K562 (cell line): ENCODE data around the gene MET. TPM values are rescaled to one million over a fixed set of nuclear protein-coding genes. Genes with fewer than 3 reads are reported as not detected.

Source experiments
- ATAC-seq: fragments of 200-7000 bp; cut with Tn5 transposase; 3 replicates; pipeline ENCODE4 v1.9.1; 2020; ENCODE audit warnings: moderate library complexity
- BruUV-seq: library from RNA; stranded (reverse); fragments of 400-500 nt; replicated peaks from 2 replicates; lab custom pipeline; 2021; lab: Mats Ljungman, UMichigan
- CTCF ChIA-PET: fragments of 300-600 bp; formaldehyde crosslinking; extraction: SDS; loops from one replicate; lab custom pipeline; 2021; ENCODE audit warnings: low intra/inter-chr PET ratio; lab: Yijun Ruan, JAX
- POLR2A ChIA-PET: fragments of 300-600, 350-650 bp; sonication (Branson Sonifier 250); formaldehyde crosslinking; extraction: SDS; loops from one replicate; lab custom pipeline; 2021; ENCODE audit warnings: antibody characterized with exemption, inconsistent platforms; lab: Yijun Ruan, JAX
- DNase-seq, 4 experiments: peaks; one replicate each; pipeline versions ENCODE4 v3.0.0 to v3.0.0-alpha.2; 2011 to 2018; ENCODE audit warnings: low spot score in 3 of 4, mixed read lengths in 3 of 4; ENCODE audit errors: extremely low read depth in 1 of 4
- FAIRE-seq: peaks from 2 replicates; lab custom pipeline; 2011; peaks lifted over from hg19 to GRCh38; lab: Jason Lieb, UNC
- H2AFZ ChIP-seq: 2 replicates; pipeline ENCODE4 v1.6.0; 2011; ENCODE audit warnings: low read depth, low read length, control low read depth, inconsistent platforms
- H3K27ac ChIP-seq: fragments of 200-600 bp; 3 replicates; pipeline ENCODE4 v1.8.0; 2011; ENCODE audit warnings: low read depth, mild to moderate bottlenecking, control low read depth, inconsistent platforms, low read length, moderate library complexity, mixed read lengths; ENCODE audit errors: extremely low read depth
- H3K27me3 ChIP-seq, 2 experiments: fragments of 300-600 bp in 1 of 2; 2 replicates in 1 of 2; 3 replicates in 1 of 2; pipeline versions ENCODE4 v1.6.0 to v1.8.0; 2011; ENCODE audit warnings: inconsistent platforms in 2 of 2, low read length in 2 of 2, mild to moderate bottlenecking in 1 of 2, mixed read lengths in 1 of 2, moderate library complexity in 1 of 2; ENCODE audit not compliant: control insufficient read depth in 2 of 2, insufficient read depth in 2 of 2
- H3K36me3 ChIP-seq: fragments of 300-600 bp; 3 replicates; pipeline ENCODE4 v1.8.0; 2011; ENCODE audit warnings: mild to moderate bottlenecking, low read length, inconsistent platforms; ENCODE audit not compliant: control insufficient read depth, insufficient read depth
- H3K4me1 ChIP-seq, 2 experiments: fragments of 200-600 bp in 1 of 2; replicated peaks in 1 of 2; 2 replicates in 1 of 2; 3 replicates in 1 of 2; pipeline versions ENCODE4 v1.5.1 to v1.8.0; 2011; ENCODE audit warnings: inconsistent platforms in 2 of 2, low read length in 2 of 2, mild to moderate bottlenecking in 1 of 2, mixed read lengths in 1 of 2, moderate library complexity in 1 of 2; ENCODE audit not compliant: control insufficient read depth in 2 of 2, insufficient read depth in 2 of 2
- H3K4me2 ChIP-seq: 2 replicates; pipeline ENCODE4 v1.6.1; 2011; ENCODE audit warnings: low read length, control low read depth, inconsistent platforms, mixed read lengths; ENCODE audit not compliant: insufficient read depth
- H3K4me3 ChIP-seq: fragments of 200-600 bp; sonication (generic), shearing (Covaris generic); 2 replicates; pipeline ENCODE4 v1.5.1; 2016; ENCODE audit warnings: control low read depth, inconsistent platforms
- H3K79me2 ChIP-seq: fragments of 200-600 bp; 3 replicates; pipeline ENCODE4 v1.8.0; 2011; ENCODE audit warnings: low read length, inconsistent platforms; ENCODE audit not compliant: control insufficient read depth, insufficient read depth
- H3K9ac ChIP-seq, 2 experiments: 2 replicates each; pipeline versions ENCODE4 v1.6.0 to v1.6.1; 2011; ENCODE audit warnings: low read depth in 2 of 2, low read length in 2 of 2, control low read depth in 1 of 2, inconsistent platforms in 1 of 2, mild to moderate bottlenecking in 1 of 2, mixed read lengths in 1 of 2; ENCODE audit not compliant: insufficient read depth in 1 of 2
- H3K9me1 ChIP-seq: one replicate; pipeline ENCODE4 v1.6.0; 2011; ENCODE audit warnings: inconsistent platforms, mild to moderate bottlenecking, low read length, moderate library complexity; ENCODE audit not compliant: control insufficient read depth, insufficient read depth
- H3K9me3 ChIP-seq: replicated peaks from 2 replicates; pipeline ENCODE4 v1.5.1; 2011; ENCODE audit warnings: low read depth, low read length, inconsistent platforms; ENCODE audit not compliant: control insufficient read depth, insufficient read depth
- H4K20me1 ChIP-seq: replicated peaks from 2 replicates; pipeline ENCODE4 v1.6.1; 2011; ENCODE audit warnings: low read length, inconsistent platforms, mixed read lengths; ENCODE audit not compliant: control insufficient read depth, insufficient read depth
- CHAMP1 ChIP-seq: fragments of 450-650 bp; IDR thresholded peaks from 2 replicates; pipeline ENCODE4 v1.6.1; 2016; ENCODE audit warnings: mild to moderate bottlenecking
- HDAC2 ChIP-seq: fragments of 450-650 bp; IDR thresholded peaks from 2 replicates; pipeline ENCODE4 v1.6.1; 2016; ENCODE audit warnings: mild to moderate bottlenecking
- PKNOX1 ChIP-seq: fragments of 450-650 bp; IDR thresholded peaks from 2 replicates; pipeline ENCODE4 v1.6.1; 2016
- POLR2H ChIP-seq: IDR thresholded peaks from 2 replicates; pipeline ENCODE4 v1.6.1; 2016; ENCODE audit warnings: missing genetic modification characterization, low read depth, mild to moderate bottlenecking, control low read depth, missing compliant biosample characterization, moderate library complexity
- SFPQ ChIP-seq: fragments of 200-400 bp; formaldehyde crosslinking; IDR thresholded peaks from 2 replicates; pipeline ENCODE4 v1.6.1; 2017; ENCODE audit warnings: mild to moderate bottlenecking, low read depth, low read length, moderate library complexity
- SMAD2 ChIP-seq: fragments of 150-350 bp; IDR thresholded peaks from 2 replicates; pipeline ENCODE4 v1.6.1; 2014; ENCODE audit warnings: low read depth, mild to moderate bottlenecking, low read length
- ZNF263 ChIP-seq: sonication (generic); formaldehyde crosslinking; IDR thresholded peaks from 2 replicates; pipeline ENCODE4 v1.8.0; 2022; ENCODE audit warnings: mild to moderate bottlenecking, missing genetic modification reagents, borderline replicate concordance
- in situ Hi-C: fragments of 300-500 bp; cut with MboI; formaldehyde crosslinking; loops from 4 replicates; pipeline ENCODE4 v1.15.0; 2018; ENCODE audit warnings: inconsistent platforms, mixed read lengths
- intact Hi-C: fragments of 100-400 bp; cut with micrococcal nuclease; formaldehyde crosslinking; loops from 2 replicates; pipeline ENCODE4 v1.14.2; 2022
- polyA plus RNA-seq, 8 experiments: library from polyadenylated mRNA; depleted of rRNA in 4 of 8; stranded (reverse) in 5 of 8; unstranded in 3 of 8; fragments of >200 nt; fragmentation: Nextera tagmentation in 2 of 8; fragmentation: Illumina TruSeq in 1 of 8; extraction: Ambion mirVana in 2 of 8; extraction: Trizol in 1 of 8; gene quantifications; 2 replicates each; pipeline versions ENCODE4 v1.2.1 to v1.2.3, GENCODE V29; 2011 to 2014; ENCODE audit warnings: inconsistent platforms in 1 of 8, missing spikeins in 1 of 8
- total RNA-seq, 7 experiments: library from RNA; depleted of rRNA in 6 of 7; stranded (reverse); fragments of >200 nt in 6 of 7; fragmentation: Illumina TruSeq in 2 of 7; extraction: Trizol in 2 of 7; gene quantifications; 2 replicates each; pipeline versions ENCODE4 v1.2.1 to v1.2.3, GENCODE V29; 2011 to 2021; ENCODE audit warnings: low replicate concordance in 1 of 7

MET gene
- total and polyA plus RNA-seq, 9 of the 15 experiments (the other 6 are each of a cell fraction or from before 2014, with no cell fraction given), result 0.84 to 2.4 (median 1.1) TPM

GRCh38 chr7:116799916-116800315, 127.9 kb downstream of the MET start:
- Histone ChIP-seq H3K27ac (no peak overlapping the region), H3K4me2 (no peak overlapping the region)
- TF ChIP-seq SMAD2 (no peak), SFPQ (no peak), POLR2H (tag) (no peak), PKNOX1 (no peak), ZNF263 (CRISPR knock-in tag) (no peak), CHAMP1 (no peak), HDAC2 (no peak)
- TF ChIP-seq, all 486 proteins: peak for 0
- no peaks in the 10 kb centered on the region for H3K79me2 ChIP-seq
- DNase-seq (no peak), ATAC-seq (no peak), FAIRE-seq (no peak)
- intact Hi-C loops, result no loop called here
- no peak overlapping the region for H2AFZ ChIP-seq
- H3K9me3 ChIP-seq, result no peaks in the 10 kb centered on the region
- H3K27me3 ChIP-seq, result peaks cover 16 to 21% of the 10 kb centered on the region in 2 experiments
- ChIA-PET POLR2A (no interaction called here), CTCF (no interaction called here)
- H4K20me1 ChIP-seq, result no peaks in the 10 kb centered on the region
- in situ Hi-C loops, result loop anchor here (5.0 kb wide), 1 partner anchor 628 kb away; no protein-coding TSS in a partner anchor
- no peaks in the 10 kb centered on the region for H3K36me3 ChIP-seq
- BruUV-seq, result no TSS peak
- no peaks in the 10 kb centered on the region for H3K4me1 ChIP-seq
- no peak overlapping the region for H3K4me3 ChIP-seq
- no peak overlapping the region for H3K9ac ChIP-seq
- H3K9me1 ChIP-seq, result no peaks in the 10 kb centered on the region
